Kidney glomerular epithelial cell (primary cell): ENCODE data around the gene LRRC27.
A peak's percentile ranks its signal among the peaks of the same experiment; 100 is the strongest.

Experiments used
- DNase-seq: peaks from one replicate; lab custom pipeline; 2025; lab: John Stamatoyannopoulos, UW

LRRC27 gene

GRCh38 chr10:132301371-132302330 lies 30.3 kb upstream of the LRRC27 start:
- no peak for DNase-seq

- no peak for DNase-seq
Observed at GRCh38 chr10:132302421-132303310, 29.3 kb upstream of the LRRC27 start.

- DNase-seq, result no peak
Observed at GRCh38 chr10:132303361-132304115, 28.5 kb upstream of the LRRC27 start.

GRCh38 chr10:132304756-132305509 lies 27.1 kb upstream of the LRRC27 start:
- no peak for DNase-seq

- DNase-seq, result no peak
Observed at GRCh38 chr10:132305654-132306342, 26.2 kb upstream of the LRRC27 start.

GRCh38 chr10:132306343-132306685 lies 25.7 kb upstream of the LRRC27 start:
- no peak for DNase-seq

GRCh38 chr10:132306864-132307751 lies 24.9 kb upstream of the LRRC27 start:
- peak; percentile 29 for DNase-seq

- peak; percentile 68 for DNase-seq
Observed at GRCh38 chr10:132307823-132308586, 24.0 kb upstream of the LRRC27 start, which contains the start of gene STK32C. Gene STK32C (minus strand): TSS chr10:132307950. CDS start chr10:132307833, 117 bp downstream.

- DNase-seq, result no peak
Observed at GRCh38 chr10:132308587-132309470, 23.2 kb upstream of the LRRC27 start.

- no peak for DNase-seq
Observed at GRCh38 chr10:132309471-132309865, 22.5 kb upstream of the LRRC27 start.

GRCh38 chr10:132309879-132310591 lies 22.0 kb upstream of the LRRC27 start:
- no peak for DNase-seq

- DNase-seq, result no peak
Observed at GRCh38 chr10:132310701-132311337, 21.2 kb upstream of the LRRC27 start.

- no peak for DNase-seq
Observed at GRCh38 chr10:132311338-132311939, 20.6 kb upstream of the LRRC27 start.

GRCh38 chr10:132313305-132313704 lies 18.7 kb upstream of the LRRC27 start:
- no peak for DNase-seq

- DNase-seq, result no peak
Observed at GRCh38 chr10:132313865-132314264, 18.1 kb upstream of the LRRC27 start.

- DNase-seq, result no peak
Observed at GRCh38 chr10:132314336-132314735, 17.7 kb upstream of the LRRC27 start.
